Upper lobe of right lung (tissue), 1 donor: ENCODE measurements around the gene ODR4. TPM values are rescaled to one million over a fixed set of nuclear protein-coding genes. Genes with fewer than 3 reads are reported as not detected.

ENCODE experiments used
- ATAC-seq: fragments of 200-7000 bp; cut with Tn5 transposase; one replicate; pipeline ENCODE4 v1.9.1; 2020; ENCODE audit warnings: mild to moderate bottlenecking, moderate library complexity
- DNase-seq: peaks from one replicate; pipeline ENCODE4 v3.0.0-alpha.2; 2020
- H3K27ac ChIP-seq: fragments of 200-600 bp; one replicate; pipeline ENCODE4 v1.8.0; 2022
- H3K27me3 ChIP-seq: fragments of 200-600 bp; one replicate; pipeline ENCODE4 v1.8.0; 2022; ENCODE audit warnings: mild to moderate bottlenecking
- H3K36me3 ChIP-seq: fragments of 200-600 bp; one replicate; pipeline ENCODE4 v1.8.0; 2022
- H3K4me1 ChIP-seq: fragments of 200-600 bp; one replicate; pipeline ENCODE4 v1.8.0; 2022
- H3K4me3 ChIP-seq: fragments of 200-600 bp; one replicate; pipeline ENCODE4 v1.8.0; 2022; ENCODE audit warnings: mild to moderate bottlenecking
- H3K9me3 ChIP-seq: fragments of 200-600 bp; one replicate; pipeline ENCODE4 v1.8.0; 2022
- intact Hi-C: fragments of 100-400 bp; cut with DNase I; formaldehyde crosslinking; loops from one replicate; pipeline ENCODE4 v1.11.0; 2022
- total RNA-seq: library from RNA; stranded (reverse); fragmentation: NEBNext Ultra II Directional; extraction: Animal tissue kit (Norgen Biotek cat#: 25700); gene quantifications from one replicate; pipeline ENCODE4 v1.2.1, GENCODE V29; 2021
- TF ChIP-seq, protein P1 (sequence below): fragments of 200-600 bp; IDR thresholded peaks from one replicate; pipeline ENCODE4 v1.8.0; 2022; ENCODE audit warnings: antibody characterized with exemption
- donor health status: DM: no; HTN: yes; CAD: no; lungs with severe emphysema.

Gene ODR4
- total RNA-seq, 1 donor from 2014 or later, result 21.6 TPM

DNA sequence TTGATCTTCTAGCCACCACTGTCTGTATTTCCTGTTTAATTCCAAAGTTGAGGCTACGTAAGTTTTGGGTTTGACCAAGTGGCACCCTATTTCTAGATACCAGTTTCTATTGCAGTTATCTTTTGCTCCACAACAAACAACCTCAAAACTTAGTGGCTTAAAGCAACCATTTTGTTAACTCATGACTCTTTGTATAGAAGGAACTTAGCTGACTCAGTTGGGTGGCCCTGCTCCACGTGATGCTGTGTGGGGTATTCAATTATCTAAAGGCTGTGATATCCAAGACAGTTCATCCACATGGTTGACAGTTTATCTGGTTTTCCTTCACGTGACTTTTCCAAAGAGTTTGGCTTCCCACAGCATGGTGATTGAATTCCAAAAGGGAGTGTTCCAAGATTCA, 50.5 kb downstream of the ODR4 start:
- Histone ChIP-seq H3K27me3 (no peaks in the 10 kb centered on the region), H3K27ac (no peak overlapping the region), H3K4me3 (no peak overlapping the region), H3K36me3 (peaks cover 3% of the 10 kb centered on the region), H3K4me1 (no peaks in the 10 kb centered on the region), H3K9me3 (no peaks in the 10 kb centered on the region)
- no peak for DNase-seq
- TF ChIP-seq, protein P1, sequence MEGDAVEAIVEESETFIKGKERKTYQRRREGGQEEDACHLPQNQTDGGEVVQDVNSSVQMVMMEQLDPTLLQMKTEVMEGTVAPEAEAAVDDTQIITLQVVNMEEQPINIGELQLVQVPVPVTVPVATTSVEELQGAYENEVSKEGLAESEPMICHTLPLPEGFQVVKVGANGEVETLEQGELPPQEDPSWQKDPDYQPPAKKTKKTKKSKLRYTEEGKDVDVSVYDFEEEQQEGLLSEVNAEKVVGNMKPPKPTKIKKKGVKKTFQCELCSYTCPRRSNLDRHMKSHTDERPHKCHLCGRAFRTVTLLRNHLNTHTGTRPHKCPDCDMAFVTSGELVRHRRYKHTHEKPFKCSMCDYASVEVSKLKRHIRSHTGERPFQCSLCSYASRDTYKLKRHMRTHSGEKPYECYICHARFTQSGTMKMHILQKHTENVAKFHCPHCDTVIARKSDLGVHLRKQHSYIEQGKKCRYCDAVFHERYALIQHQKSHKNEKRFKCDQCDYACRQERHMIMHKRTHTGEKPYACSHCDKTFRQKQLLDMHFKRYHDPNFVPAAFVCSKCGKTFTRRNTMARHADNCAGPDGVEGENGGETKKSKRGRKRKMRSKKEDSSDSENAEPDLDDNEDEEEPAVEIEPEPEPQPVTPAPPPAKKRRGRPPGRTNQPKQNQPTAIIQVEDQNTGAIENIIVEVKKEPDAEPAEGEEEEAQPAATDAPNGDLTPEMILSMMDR, result no peak
- ATAC-seq, result no peak
- intact Hi-C loops, result no loop called here

DNA sequence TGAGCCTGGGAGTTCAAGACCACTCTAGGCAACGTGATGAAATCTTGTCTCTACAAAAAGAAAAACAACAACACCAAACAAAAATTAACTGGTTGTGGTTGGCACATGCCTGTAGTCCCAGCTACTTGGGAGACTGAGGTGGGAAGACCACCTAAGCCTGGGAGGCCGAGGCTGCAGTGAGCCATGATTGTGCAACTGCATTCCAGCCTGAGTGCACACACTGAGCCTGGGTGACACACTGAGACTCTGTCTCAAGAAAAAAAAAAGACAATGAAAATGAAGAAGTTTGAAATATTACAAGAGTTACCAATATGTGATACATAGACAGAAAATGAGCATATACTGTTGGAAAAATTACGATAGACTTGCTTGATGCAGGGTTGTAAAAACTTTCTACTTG, 53.4 kb downstream of the ODR4 start:
- ATAC-seq, result no peak

DNA sequence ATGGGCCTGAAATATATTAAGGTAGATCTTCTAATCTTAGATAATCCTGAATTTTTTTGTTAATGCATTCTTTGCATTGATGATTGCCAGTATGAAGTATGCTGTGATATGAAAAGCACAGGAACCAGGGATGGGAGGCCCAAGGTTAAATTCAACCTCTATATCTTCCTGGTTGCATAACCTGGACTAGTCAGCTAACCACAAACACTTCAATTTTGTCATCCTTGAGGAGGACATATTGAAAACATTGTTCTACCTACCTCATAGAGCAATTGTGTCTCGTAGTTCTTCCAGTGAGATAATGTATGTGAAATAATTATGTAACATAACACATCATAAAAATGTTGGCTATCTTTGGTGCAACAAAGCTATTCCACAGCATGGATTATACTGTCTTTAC, 59.7 kb downstream of the ODR4 start:
- TF ChIP-seq, protein P1, result no peak
- Histone ChIP-seq H3K27me3 (no peaks in the 10 kb centered on the region), H3K4me3 (no peak overlapping the region), H3K36me3 (no peaks in the 10 kb centered on the region), H3K27ac (no peak overlapping the region), H3K9me3 (no peaks in the 10 kb centered on the region), H3K4me1 (no peaks in the 10 kb centered on the region)
- ATAC-seq (no peak), DNase-seq (no peak)
- intact Hi-C loops, result no loop called here

More for the DNA sequence above, 53.4 kb downstream of the ODR4 start:
- no peaks in the 10 kb centered on the region for H3K9me3 ChIP-seq
- DNase-seq, result no peak
- no peak overlapping the region for H3K27ac ChIP-seq
- intact Hi-C loops, result no loop called here
- no peak overlapping the region for H3K4me3 ChIP-seq
- no peaks in the 10 kb centered on the region for H3K36me3 ChIP-seq
- no peaks in the 10 kb centered on the region for H3K27me3 ChIP-seq
- no peaks in the 10 kb centered on the region for H3K4me1 ChIP-seq
- TF ChIP-seq, protein P1, result no peak

DNA sequence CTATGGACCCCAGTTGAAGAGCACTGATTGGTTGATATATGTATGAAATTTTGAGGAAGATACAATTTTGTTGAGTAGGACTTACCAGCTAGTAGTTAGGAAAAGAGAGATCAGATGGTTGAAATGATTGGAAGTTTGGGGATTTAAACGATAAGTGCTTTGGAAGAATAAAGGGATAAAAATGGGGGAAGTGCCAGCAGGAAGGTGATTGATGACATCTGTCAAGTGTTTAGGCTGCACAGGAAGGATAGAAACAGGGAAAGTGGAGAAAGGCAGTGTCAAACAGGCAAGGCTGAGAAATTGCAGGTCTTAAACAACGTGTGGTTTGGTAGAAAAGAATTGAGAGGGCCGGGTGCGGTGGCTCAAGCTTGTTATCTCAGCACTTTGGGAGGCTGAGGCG, 62.9 kb downstream of the ODR4 start:
- TF ChIP-seq, protein P1, result no peak
- Histone ChIP-seq H3K9me3 (no peaks in the 10 kb centered on the region), H3K36me3 (no peaks in the 10 kb centered on the region), H3K27ac (no peak overlapping the region), H3K4me1 (peaks cover 8% of the 10 kb centered on the region), H3K27me3 (no peaks in the 10 kb centered on the region), H3K4me3 (no peak overlapping the region)
- DNase-seq (no peak), ATAC-seq (no peak)
- intact Hi-C loops, result no loop called here

DNA sequence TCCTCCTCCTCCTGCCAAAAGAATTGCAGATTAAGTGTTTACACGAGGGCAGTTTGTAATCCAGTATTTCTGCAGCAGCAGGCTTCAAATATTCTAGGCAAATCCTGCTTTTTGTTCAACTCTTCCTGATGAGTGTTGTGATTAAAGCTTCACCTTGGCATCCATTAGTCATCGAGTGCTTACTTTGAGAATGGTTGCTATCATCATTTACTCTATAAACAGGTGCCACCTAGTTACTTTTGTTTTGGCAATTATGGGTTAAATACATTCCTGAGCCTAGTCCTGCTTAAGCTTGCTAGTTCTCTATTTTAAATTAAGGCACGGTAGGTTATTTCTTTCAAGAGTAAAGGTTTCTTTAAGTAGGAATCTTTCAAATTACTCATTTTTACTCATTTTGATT, 64.9 kb downstream of the ODR4 start:
- Histone ChIP-seq H3K27me3 (no peaks in the 10 kb centered on the region), H3K36me3 (no peaks in the 10 kb centered on the region), H3K27ac (no peak overlapping the region), H3K9me3 (no peaks in the 10 kb centered on the region), H3K4me3 (no peak overlapping the region), H3K4me1 (peaks cover 8% of the 10 kb centered on the region)
- ATAC-seq (no peak), DNase-seq (no peak)
- TF ChIP-seq, protein P1, result no peak
- intact Hi-C loops, result no loop called here
